H9 (cell line): ENCODE data around the gene DLG2. TPM values are rescaled to one million over a fixed set of nuclear protein-coding genes. Genes with fewer than 3 reads are reported as not detected.

Source experiments
- DNase-seq: peaks from one replicate; pipeline ENCODE4 v3.0.0-alpha.2; 2017
- H2AFZ ChIP-seq: one replicate; pipeline ENCODE4 v1.6.1; 2013; ENCODE audit warnings: mild to moderate bottlenecking, low read length, control low read depth, moderate library complexity
- H2AK5ac ChIP-seq: 2 replicates; pipeline ENCODE4 v1.6.1; 2013; ENCODE audit warnings: low read length, control low read depth, mixed read lengths; ENCODE audit not compliant: insufficient read length
- H2BK120ac ChIP-seq: one replicate; pipeline ENCODE4 v1.6.1; 2013; ENCODE audit warnings: low read depth, mild to moderate bottlenecking, low read length, control low read depth, inconsistent platforms; ENCODE audit not compliant: poor library complexity, severe bottlenecking
- H2BK12ac ChIP-seq: 2 replicates; pipeline ENCODE4 v1.6.1; 2013; ENCODE audit warnings: low read length, control low read depth, mixed read lengths, low read depth; ENCODE audit not compliant: insufficient read length
- H2BK15ac ChIP-seq: 2 replicates; pipeline ENCODE4 v1.6.1; 2013; ENCODE audit warnings: low read depth, low read length, control low read depth
- H2BK20ac ChIP-seq: one replicate; pipeline ENCODE4 v1.6.1; 2013; ENCODE audit warnings: low read depth, mild to moderate bottlenecking, low read length, control low read depth, inconsistent platforms; ENCODE audit not compliant: poor library complexity, severe bottlenecking
- H2BK5ac ChIP-seq: 2 replicates; pipeline ENCODE4 v1.6.1; 2013; ENCODE audit warnings: low read length, control low read depth, mixed read lengths; ENCODE audit not compliant: insufficient read length
- H3K14ac ChIP-seq: 2 replicates; pipeline ENCODE4 v1.6.1; 2013; ENCODE audit warnings: low read length, control low read depth; ENCODE audit not compliant: insufficient read depth
- H3K18ac ChIP-seq: 2 replicates; pipeline ENCODE4 v1.6.1; 2013; ENCODE audit warnings: low read depth, mild to moderate bottlenecking, mixed read lengths, low read length, control low read depth; ENCODE audit not compliant: insufficient read length
- H3K23ac ChIP-seq: 2 replicates; pipeline ENCODE4 v1.6.1; 2013; ENCODE audit warnings: low read length, control low read depth, mixed read lengths, low read depth; ENCODE audit not compliant: insufficient read length
- H3K23me2 ChIP-seq: 2 replicates; pipeline ENCODE4 v1.6.1; 2013; ENCODE audit warnings: low read depth, mild to moderate bottlenecking, mixed read lengths, low read length, control low read depth; ENCODE audit not compliant: insufficient read length, poor library complexity, severe bottlenecking
- H3K27ac ChIP-seq: 2 replicates; pipeline ENCODE4 v1.5.1; 2013; ENCODE audit warnings: low read length, control low read depth, mixed read lengths, low read depth; ENCODE audit not compliant: insufficient read length
- H3K27me3 ChIP-seq: 2 replicates; pipeline ENCODE4 v1.6.1; 2013; ENCODE audit warnings: low read length, control low read depth, inconsistent platforms; ENCODE audit not compliant: insufficient read depth
- H3K4ac ChIP-seq: 2 replicates; pipeline ENCODE4 v1.6.1; 2013; ENCODE audit warnings: low read depth, mild to moderate bottlenecking, control low read depth, inconsistent platforms, low read length, moderate library complexity
- H3K4me1 ChIP-seq: 2 replicates; pipeline ENCODE4 v1.6.1; 2013; ENCODE audit warnings: low read length, control low read depth, inconsistent platforms; ENCODE audit not compliant: insufficient read depth
- H3K4me2 ChIP-seq: 2 replicates; pipeline ENCODE4 v1.6.1; 2013; ENCODE audit warnings: low read length, control low read depth, mixed read lengths; ENCODE audit not compliant: insufficient read length, insufficient read depth
- H3K56ac ChIP-seq: 2 replicates; pipeline ENCODE4 v1.6.1; 2013; ENCODE audit warnings: low read depth, mild to moderate bottlenecking, mixed read lengths, low read length, control low read depth; ENCODE audit not compliant: insufficient read length
- H3K79me1 ChIP-seq: 2 replicates; pipeline ENCODE4 v1.6.1; 2013; ENCODE audit warnings: low read depth, mild to moderate bottlenecking, moderate library complexity, low read length, control low read depth, inconsistent platforms; ENCODE audit not compliant: insufficient read depth, poor library complexity, severe bottlenecking
- H3K79me2 ChIP-seq: 2 replicates; pipeline ENCODE4 v1.6.1; 2013; ENCODE audit warnings: low read length, control low read depth, inconsistent platforms; ENCODE audit not compliant: insufficient read depth
- H3K9ac ChIP-seq: 2 replicates; pipeline ENCODE4 v1.6.1; 2013; ENCODE audit warnings: low read length, control low read depth, mixed read lengths; ENCODE audit not compliant: insufficient read length; ENCODE audit errors: extremely low read depth
- H3K9me3 ChIP-seq: one replicate; pipeline ENCODE4 v1.6.1; 2013; ENCODE audit warnings: low read depth, low read length, inconsistent platforms; ENCODE audit not compliant: control insufficient read depth
- H3T11ph ChIP-seq: one replicate; pipeline ENCODE4 v1.6.1; 2013; ENCODE audit warnings: mild to moderate bottlenecking, low read length, control low read depth, inconsistent platforms
- H4K20me1 ChIP-seq: one replicate; pipeline ENCODE4 v1.6.1; 2013; ENCODE audit not compliant: control insufficient read depth, insufficient read length, insufficient read depth
- H4K5ac ChIP-seq: 2 replicates; pipeline ENCODE4 v1.6.1; 2013; ENCODE audit warnings: low read depth, mild to moderate bottlenecking, mixed read lengths, low read length, control low read depth; ENCODE audit not compliant: insufficient read length
- H4K8ac ChIP-seq: replicated peaks from 2 replicates; pipeline ENCODE4 v1.6.1; 2013; ENCODE audit warnings: low read length, control low read depth, mixed read lengths, low read depth; ENCODE audit not compliant: insufficient read length
- H4K91ac ChIP-seq: 2 replicates; pipeline ENCODE4 v1.6.1; 2013; ENCODE audit warnings: low read depth, mild to moderate bottlenecking, moderate library complexity, mixed read lengths, low read length, control low read depth; ENCODE audit not compliant: insufficient read length
- H3K27ac Mint-ChIP-seq, 3 experiments: 2 replicates in 2 of 3; 3 replicates in 1 of 3; pipeline ENCODE4 v1.8.0; 2020 to 2021; ENCODE audit warnings: mixed read lengths in 3 of 3, mild to moderate bottlenecking in 1 of 3, moderate library complexity in 1 of 3
- H3K27me3 Mint-ChIP-seq: 2 replicates; pipeline ENCODE4 v1.8.0; 2021; ENCODE audit warnings: low read depth, mild to moderate bottlenecking, moderate library complexity, mixed read lengths
- H3K36me3 Mint-ChIP-seq, 3 experiments: 2 replicates in 2 of 3; 3 replicates in 1 of 3; pipeline ENCODE4 v1.8.0; 2020 to 2021; ENCODE audit warnings: low read depth in 3 of 3, mixed read lengths in 3 of 3; ENCODE audit not compliant: insufficient read depth in 1 of 3
- H3K4me1 Mint-ChIP-seq, 2 experiments: 2 replicates each; pipeline ENCODE4 v1.8.0; 2020; ENCODE audit warnings: mixed read lengths in 2 of 2
- H3K4me3 Mint-ChIP-seq, 2 experiments: 2 replicates in 1 of 2; 3 replicates in 1 of 2; pipeline ENCODE4 v1.8.0; 2020 to 2021; ENCODE audit warnings: mild to moderate bottlenecking in 2 of 2, mixed read lengths in 2 of 2, moderate library complexity in 1 of 2
- H3K9me3 Mint-ChIP-seq, 2 experiments: 2 replicates in 1 of 2; 3 replicates in 1 of 2; pipeline ENCODE4 v1.8.0; 2020; ENCODE audit warnings: mild to moderate bottlenecking in 2 of 2, mixed read lengths in 2 of 2, moderate library complexity in 1 of 2
- WGBS: extraction: QIAGEN DNeasy Blood & Tissue Kit; methylation state at CpG from one replicate; pipeline ENCODE4 v1.1.7; 2013; ENCODE audit warnings: missing lambda C conversion rate, low lambda C conversion rate, mixed read lengths; ENCODE audit not compliant: insufficient read length; ENCODE audit errors: extremely low coverage; 5-methylcytosine and 5-hydroxymethylcytosine counted together
- total RNA-seq: library from RNA; stranded (reverse); gene quantifications from 2 replicates; pipeline ENCODE4 v1.2.1, GENCODE V29; 2021
- TF ChIP-seq, protein P1 (sequence below): fragments of 200-600 bp; sonication (generic); conservative IDR thresholded peaks from 3 replicates; pipeline ENCODE4 v1.8.0; 2021; ENCODE audit warnings: antibody characterized with exemption, mild to moderate bottlenecking

The DLG2 gene
- total RNA-seq, 1 experiment from 2014 or later: 8.0 TPM

DNA sequence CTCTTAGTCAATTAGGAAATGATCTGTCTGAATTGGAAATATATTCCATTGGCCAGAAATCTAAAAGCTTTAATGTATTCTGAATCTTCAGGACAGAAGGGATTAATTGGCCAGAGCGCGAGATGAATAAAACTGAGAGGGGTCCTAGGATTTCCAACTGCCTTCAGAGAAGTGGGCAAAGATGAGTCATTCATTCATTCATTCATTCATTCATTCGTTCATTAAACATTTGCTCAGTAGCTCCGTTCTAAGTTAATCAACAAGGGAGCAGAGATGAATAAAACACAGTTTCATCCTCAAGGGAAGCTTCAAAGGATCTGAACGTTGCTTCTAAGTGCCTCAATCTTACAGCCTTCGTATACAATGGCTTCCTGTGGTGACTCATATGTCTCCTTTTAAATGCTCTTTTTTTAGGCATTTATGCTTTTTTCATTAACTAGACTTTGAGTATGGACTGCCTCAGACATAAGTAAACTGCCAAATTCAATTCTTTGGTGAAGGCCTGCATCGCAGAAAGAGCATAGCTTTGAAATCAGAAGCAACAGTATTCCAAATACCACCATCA, 1803.6 kb downstream of the DLG2 start:
- Mint-ChIP-seq H3K9me3 (no peaks in the 10 kb centered on the region), H3K4me3 (no peak overlapping the region), H3K4me1 (no peaks in the 10 kb centered on the region), H3K27ac (no peak overlapping the region), H3K36me3 (no peaks in the 10 kb centered on the region), H3K27me3 (no peaks in the 10 kb centered on the region)
- Histone ChIP-seq H4K8ac (no peak overlapping the region), H3K18ac (no peak overlapping the region), H3K14ac (no peak overlapping the region), H3K79me1 (no peaks in the 10 kb centered on the region), H2BK12ac (no peak overlapping the region), H4K5ac (no peak overlapping the region), H3K23ac (no peak overlapping the region), H2BK20ac (no peak overlapping the region), H2AFZ (no peak overlapping the region), H3K9me3 (no peaks in the 10 kb centered on the region), H3K4me1 (no peaks in the 10 kb centered on the region), H2BK120ac (no peak overlapping the region), H3K4ac (no peak overlapping the region), H2BK15ac (no peak overlapping the region), H3T11ph (no peak overlapping the region), H3K4me2 (no peak overlapping the region), H2BK5ac (no peak overlapping the region), H3K23me2 (no peaks in the 10 kb centered on the region), H3K27me3 (no peaks in the 10 kb centered on the region), H3K79me2 (no peaks in the 10 kb centered on the region), H2AK5ac (no peak overlapping the region), H4K91ac (no peak overlapping the region), H3K9ac (no peak overlapping the region), H4K20me1 (no peaks in the 10 kb centered on the region), H3K27ac (no peak overlapping the region), H3K56ac (no peak overlapping the region)
- TF ChIP-seq, protein P1, sequence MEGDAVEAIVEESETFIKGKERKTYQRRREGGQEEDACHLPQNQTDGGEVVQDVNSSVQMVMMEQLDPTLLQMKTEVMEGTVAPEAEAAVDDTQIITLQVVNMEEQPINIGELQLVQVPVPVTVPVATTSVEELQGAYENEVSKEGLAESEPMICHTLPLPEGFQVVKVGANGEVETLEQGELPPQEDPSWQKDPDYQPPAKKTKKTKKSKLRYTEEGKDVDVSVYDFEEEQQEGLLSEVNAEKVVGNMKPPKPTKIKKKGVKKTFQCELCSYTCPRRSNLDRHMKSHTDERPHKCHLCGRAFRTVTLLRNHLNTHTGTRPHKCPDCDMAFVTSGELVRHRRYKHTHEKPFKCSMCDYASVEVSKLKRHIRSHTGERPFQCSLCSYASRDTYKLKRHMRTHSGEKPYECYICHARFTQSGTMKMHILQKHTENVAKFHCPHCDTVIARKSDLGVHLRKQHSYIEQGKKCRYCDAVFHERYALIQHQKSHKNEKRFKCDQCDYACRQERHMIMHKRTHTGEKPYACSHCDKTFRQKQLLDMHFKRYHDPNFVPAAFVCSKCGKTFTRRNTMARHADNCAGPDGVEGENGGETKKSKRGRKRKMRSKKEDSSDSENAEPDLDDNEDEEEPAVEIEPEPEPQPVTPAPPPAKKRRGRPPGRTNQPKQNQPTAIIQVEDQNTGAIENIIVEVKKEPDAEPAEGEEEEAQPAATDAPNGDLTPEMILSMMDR: no peak
- WGBS: no CpG with 5 or more reads among the region's 7 CpGs
- DNase-seq: no peak
